Stimulated activated CD4-positive, alpha-beta T cell treated with anti-CD3 and anti-CD28 coated beads, TNF-alpha, amount 100 ng/mL, for 4 hours (primary cell): ENCODE data around the gene CACNA2D4.

Experiments
- DNase-seq, 3 experiments: peaks; one replicate each; pipeline ENCODE4 v3.0.0-alpha.2; 2020; ENCODE audit warnings: low read depth in 3 of 3

Gene CACNA2D4

GRCh38 chr12:1778911-1779310 is 139.5 kb downstream of the CACNA2D4 start:
- DNase-seq = no peak

DNA sequence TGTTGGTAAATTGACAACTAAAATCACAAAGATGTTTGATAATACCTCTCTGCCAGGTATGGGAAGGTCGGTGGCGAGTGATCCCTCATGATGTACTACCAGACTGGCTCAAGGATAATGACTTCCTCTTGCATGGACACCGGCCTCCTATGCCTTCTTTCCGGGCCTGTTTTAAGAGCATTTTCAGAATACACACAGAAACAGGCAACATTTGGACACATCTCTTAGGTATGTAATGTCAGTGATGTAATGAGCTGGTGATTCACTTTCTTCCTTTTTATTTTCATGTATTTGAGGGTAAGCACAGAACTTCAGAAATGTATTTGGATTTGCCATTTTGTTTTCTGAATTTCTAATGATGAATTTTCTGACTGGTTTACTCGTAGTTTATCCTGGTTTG is 140.7 kb downstream of the CACNA2D4 start:
- DNase-seq = no peak

DNA sequence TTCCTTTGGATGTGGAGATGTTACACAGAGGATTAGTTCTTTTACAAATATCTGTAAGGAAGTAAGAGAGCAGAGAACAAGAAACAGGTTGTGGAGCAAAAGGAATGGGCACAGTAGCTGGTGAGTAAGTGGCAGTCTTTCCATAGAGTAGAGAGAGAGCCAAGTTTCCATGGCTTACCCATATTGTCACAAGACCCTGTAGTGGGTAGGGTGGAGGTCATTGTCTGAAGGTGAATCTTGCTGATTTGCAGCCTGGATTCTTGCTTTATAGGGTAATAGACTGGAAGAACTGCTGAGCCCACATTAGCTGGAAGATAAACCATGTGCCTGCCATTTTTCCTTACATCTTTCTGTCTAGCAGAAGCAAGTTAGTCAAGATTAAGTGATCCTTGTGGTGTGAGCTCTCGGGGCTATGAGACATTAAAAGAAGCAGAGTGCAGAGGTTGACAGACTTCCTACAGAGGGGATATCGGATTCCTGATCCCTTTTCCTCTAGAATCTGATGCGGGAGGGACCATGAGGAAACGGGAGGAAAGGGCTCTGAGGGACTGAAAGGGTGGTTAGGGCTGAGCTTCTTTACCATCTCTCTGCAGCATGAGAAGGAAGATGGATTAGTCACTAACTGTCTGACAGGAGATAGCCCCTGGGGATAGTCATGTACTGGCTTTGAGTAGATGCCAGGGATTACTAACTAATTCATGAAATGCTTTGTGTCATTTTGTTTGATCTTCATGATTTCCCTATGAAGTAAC is 142.1 kb downstream of the CACNA2D4 start:
- no peak for DNase-seq

DNA sequence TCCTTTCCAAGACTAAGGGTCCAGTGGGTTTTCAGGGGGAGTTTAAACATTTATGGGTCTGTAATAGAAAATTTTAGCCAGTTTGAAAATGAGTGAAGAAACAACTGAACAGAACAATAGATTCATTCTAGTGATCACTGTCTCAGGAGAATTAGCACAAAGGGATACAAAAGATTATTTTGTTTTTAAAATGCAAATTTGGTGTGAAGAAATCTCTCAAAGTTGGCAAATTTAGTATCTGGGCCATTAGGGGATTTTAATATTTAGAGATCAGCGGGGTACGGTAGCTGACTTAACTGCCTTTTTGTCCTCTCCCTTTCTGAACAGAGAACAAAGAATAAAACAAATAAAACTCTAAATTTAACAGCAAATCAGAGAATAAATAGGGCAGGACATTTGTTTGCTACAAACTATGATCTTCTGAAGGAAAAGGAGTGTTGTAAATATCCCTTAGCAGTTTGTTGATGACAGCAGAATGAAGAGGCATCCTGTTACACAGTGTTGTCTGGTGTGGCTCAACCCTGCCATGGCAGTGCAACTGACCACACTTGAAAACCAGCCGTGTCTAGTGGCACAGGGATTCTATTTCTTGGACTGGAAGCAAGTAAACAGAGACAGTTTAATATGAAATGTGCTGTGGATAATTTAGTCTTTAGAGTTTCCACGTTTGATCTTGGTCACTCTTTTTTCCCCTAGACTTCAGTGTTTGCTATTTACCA is 144.4 kb downstream of the CACNA2D4 start:
- no peak for DNase-seq

DNA sequence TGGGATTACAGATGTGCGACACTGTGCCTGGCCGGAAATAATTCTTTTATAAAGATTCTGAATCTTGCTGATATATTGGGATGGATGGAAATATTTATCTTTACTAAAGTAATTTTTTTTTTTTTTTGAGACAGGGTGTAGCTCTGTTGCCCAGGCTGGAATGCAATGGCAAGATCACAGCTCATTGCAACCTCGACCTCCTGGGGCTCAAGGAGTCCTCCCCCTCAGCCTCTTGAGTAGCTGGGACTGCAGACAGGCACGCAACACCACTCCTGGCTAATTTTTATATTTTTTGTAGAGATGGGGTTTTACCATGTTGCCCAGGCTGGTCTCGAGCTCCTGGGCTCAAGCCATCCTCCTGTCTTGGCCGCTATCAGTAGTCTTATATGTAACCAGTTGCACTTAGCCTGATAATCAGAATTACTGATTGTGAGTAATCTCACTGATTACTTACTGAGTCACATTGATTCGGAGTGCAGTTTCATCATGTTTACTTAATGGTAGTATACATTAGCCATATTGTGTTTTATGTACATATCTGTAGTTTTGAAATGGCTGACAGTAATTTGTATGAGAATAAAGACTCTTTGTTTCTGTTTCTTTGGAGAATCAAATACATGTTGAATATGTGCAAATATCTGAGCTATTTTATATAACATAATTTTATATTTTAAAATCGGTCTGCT is 148.5 kb downstream of the CACNA2D4 start:
- no peak for DNase-seq

- no peak for DNase-seq
These were observed 149.8 kb downstream of the CACNA2D4 start for GRCh38 chr12:1768615-1769014.

DNA sequence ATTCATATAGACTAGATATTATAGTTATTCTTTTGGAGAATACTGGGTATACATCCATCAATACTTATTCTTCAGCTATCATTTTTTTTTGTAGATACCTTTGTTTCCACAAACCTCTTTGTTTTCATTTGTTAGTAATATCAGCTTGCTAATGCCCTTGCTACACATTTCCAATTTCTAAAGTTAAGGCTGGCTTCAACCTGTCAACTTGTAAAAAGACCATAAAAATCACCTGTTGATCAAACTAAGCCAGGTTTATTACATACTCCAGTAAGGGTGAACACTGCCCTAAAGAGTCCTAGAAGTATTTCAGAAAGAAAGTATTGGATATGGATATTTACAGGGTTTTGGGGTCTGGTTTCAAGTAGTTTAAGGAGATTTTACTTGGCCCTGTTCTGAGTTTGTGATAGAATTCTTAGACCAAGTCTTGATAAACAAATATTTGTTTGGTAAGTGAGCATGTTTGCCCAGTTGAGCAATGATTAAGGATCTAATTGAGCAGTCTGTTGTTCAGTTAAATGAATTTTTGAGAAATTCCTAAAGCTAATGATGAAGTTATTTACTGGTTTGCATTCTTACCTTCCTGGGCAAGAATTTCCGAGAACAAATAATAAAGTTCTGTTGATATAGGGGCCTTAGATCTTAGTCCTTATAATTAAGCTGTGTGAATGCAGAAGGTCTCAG is 150.9 kb downstream of the CACNA2D4 start:
- DNase-seq = no peak

- DNase-seq = no peak
These were observed 152.3 kb downstream of the CACNA2D4 start for GRCh38 chr12:1766110-1766509.

DNA sequence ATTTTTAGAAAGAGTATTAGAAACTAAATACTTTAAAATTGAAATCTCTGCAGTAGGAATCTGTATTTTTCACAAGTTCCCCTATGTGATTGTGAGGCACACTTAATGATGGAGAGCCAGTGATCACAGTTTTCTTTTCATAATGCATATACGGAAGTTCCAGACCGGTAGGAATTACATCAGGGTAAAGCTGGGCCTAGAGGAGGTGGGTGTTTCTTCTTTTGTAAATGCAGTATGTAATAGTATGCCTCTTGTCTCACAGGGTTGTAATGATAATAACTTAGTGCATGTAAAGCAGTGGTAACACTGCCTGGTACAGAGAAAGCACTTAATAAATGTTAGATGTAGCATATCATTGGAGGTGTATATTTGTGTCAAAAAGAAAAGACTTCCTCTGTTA is 155.3 kb downstream of the CACNA2D4 start:
- DNase-seq = no peak

- no peak for DNase-seq
These were observed 156.6 kb downstream of the CACNA2D4 start for GRCh38 chr12:1761857-1762256.

DNA sequence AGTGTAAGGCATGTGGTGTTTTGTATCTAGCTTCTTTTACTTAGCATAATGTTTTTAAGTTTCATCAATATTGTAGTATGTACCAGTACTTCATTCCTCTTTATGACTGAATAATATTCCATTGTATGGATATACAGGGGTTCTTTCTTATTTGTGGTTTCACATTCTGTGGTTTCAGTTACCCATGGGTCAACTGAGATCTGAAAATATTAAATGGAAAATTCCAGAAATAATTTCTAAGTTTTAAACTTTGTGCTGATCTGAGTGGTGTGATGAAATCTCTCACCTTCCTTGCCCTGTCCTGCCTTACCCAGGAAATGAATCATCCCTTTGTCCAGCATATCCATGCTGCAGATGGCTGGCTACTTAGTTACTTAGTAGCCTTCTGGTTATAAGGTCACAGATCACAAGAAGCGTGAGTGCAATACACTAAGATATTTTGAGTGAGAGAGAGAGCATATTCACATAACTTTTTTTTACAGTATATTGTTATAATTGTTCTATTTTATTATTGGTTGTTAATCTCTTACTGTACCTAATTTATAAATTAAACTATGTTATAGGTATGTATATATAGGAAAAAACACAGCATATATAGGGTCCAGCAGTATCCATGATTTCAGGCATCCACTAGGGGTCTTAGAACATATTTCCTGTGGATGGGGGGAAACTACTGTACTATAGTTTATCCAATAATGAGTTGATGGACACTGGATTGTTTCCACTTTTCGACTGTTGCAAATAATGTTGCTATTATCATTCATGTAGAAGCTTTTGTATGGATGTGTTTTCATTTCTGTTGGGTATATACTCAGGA is 157.7 kb downstream of the CACNA2D4 start:
- no peak for DNase-seq

GRCh38 chr12:1758887-1759286 is 159.6 kb downstream of the CACNA2D4 start:
- DNase-seq = no peak

DNA sequence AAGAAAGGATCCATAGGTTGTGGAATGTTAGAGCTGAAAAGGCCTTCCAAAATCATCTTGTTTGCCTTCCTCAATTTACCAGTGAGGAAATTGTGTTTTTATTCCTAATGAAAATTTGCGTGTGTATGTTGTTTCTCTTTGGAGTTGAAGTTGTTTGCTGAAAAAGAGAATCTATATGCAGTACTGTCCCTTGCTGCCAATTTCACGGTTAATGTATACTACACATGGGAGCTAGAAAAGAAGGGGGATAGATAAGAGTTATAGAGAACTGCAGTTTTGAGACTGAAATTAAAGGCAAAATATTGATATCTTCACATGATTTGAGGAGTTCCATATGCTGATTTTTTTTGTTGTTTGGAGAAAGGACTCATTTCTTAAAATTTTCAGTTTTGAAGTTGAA is 160.1 kb downstream of the CACNA2D4 start:
- no peak for DNase-seq

GRCh38 chr12:1750300-1750699 is 168.2 kb downstream of the CACNA2D4 start:
- DNase-seq = no peak

DNA sequence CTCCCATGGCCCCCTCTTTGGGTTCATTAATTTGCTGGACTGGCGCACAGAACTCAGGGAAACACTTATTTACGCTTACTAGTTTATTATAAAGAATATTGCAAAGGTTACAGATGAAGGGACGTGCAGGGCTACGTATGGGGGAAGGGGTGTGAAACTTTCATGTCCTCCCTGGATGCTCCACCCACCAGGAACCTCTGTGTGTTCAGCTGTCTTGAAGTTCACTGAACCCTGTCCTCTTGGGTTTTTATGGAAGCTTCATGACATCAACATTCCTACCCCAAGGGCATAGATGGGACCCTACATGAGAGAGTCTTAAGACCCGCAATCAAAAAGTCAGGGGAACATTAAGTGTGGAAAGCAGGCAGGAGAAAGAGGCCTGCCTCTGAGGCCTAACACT is 169.4 kb downstream of the CACNA2D4 start:
- DNase-seq = no peak

DNA sequence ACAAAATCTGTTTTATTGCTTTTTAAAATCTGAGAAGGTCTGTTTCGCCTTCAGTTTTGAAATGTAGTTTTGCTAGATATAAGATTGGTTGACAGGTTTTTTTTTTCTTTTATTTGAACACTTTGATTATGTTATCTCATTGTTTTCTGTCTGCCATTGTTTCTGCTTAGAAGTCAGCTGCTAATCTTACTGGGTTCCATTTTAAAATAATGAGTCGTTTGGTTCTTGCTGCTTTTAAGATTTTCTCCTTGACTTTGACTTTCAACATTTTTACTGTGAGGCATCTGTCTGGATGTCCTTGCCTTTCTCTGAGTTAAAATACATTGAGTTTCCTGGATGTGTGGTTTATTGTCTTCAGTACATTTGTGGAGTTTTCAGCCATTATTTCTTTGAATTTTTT is 170.8 kb downstream of the CACNA2D4 start:
- DNase-seq = no peak

DNA sequence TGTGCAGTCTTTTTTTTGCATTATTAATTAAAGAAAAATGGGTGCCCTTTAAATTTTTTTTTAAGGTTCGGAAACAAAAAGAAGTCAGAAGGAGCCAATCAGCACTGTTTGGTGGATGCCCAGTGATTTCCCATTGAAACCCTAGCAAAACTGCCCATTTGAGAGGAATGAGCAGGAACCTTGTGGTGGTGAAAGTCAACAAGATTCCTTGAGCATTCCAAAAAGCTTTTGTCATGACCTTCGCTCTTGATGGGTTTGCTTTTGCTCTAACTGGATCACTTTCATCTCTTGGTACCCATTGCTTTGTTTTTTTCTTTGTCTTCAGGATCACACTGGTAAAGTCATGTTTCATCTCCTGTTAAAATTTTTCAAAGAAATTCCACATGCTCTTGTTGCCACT is 173.5 kb downstream of the CACNA2D4 start:
- no peak for DNase-seq
